HEK293T (cell line): ENCODE data around the gene DEFB124.
"Not testable (repeated sequence)": the region's sequence is repeated elsewhere in the genome, so short reads cannot be mapped to it uniquely, and the experiment has no call there.

Source experiments
- CTCF ChIA-PET: fragments of 350-600 bp; formaldehyde crosslinking; extraction: SDS; loops from one replicate; lab custom pipeline; 2021; ENCODE audit warnings: antibody characterized with exemption, inconsistent platforms; lab: Yijun Ruan, JAX
- POLR2A ChIA-PET: fragments of 350-600 bp; formaldehyde crosslinking; extraction: SDS; loops from one replicate; lab custom pipeline; 2020; ENCODE audit warnings: antibody characterized with exemption, inconsistent platforms; lab: Yijun Ruan, JAX
- DNase-seq: peaks from one replicate; pipeline ENCODE4 v3.0.0; 2012; ENCODE audit warnings: mixed read lengths; ENCODE audit errors: extremely low spot score
- ARNT ChIP-seq: fragments of 450-650 bp; IDR thresholded peaks from 2 replicates; pipeline ENCODE4 v1.6.1; 2017; ENCODE audit warnings: mild to moderate bottlenecking
- BHLHE40 ChIP-seq: fragments of 450-650 bp; IDR thresholded peaks from 2 replicates; pipeline ENCODE4 v1.6.1; 2016; ENCODE audit warnings: mild to moderate bottlenecking, moderate library complexity, borderline replicate concordance
- CTBP1 ChIP-seq: fragments of 450-650 bp; IDR thresholded peaks from 2 replicates; pipeline ENCODE4 v1.6.1; 2016; ENCODE audit warnings: borderline replicate concordance
- ELF4 ChIP-seq: fragments of 450-650 bp; IDR thresholded peaks from 2 replicates; pipeline ENCODE4 v1.6.1; 2017; ENCODE audit warnings: antibody characterized with exemption
- FOXA1 ChIP-seq: fragments of 450-650 bp; IDR thresholded peaks from 2 replicates; pipeline ENCODE4 v1.6.1; 2016; ENCODE audit warnings: mild to moderate bottlenecking
- FOXK2 ChIP-seq: fragments of 450-650 bp; IDR thresholded peaks from 2 replicates; pipeline ENCODE4 v1.6.1; 2016; ENCODE audit warnings: mild to moderate bottlenecking
- FOXM1 ChIP-seq: fragments of 450-650 bp; IDR thresholded peaks from 2 replicates; pipeline ENCODE4 v1.6.1; 2017; ENCODE audit warnings: mild to moderate bottlenecking, borderline replicate concordance
- HDGF ChIP-seq: fragments of 450-650 bp; IDR thresholded peaks from 2 replicates; pipeline ENCODE4 v1.6.1; 2017; ENCODE audit warnings: antibody characterized with exemption, borderline replicate concordance
- L3MBTL2 ChIP-seq: fragments of 450-650 bp; conservative IDR thresholded peaks from 2 replicates; pipeline ENCODE4 v1.6.1; 2016; ENCODE audit warnings: mild to moderate bottlenecking
- LEF1 ChIP-seq: fragments of 450-650 bp; IDR thresholded peaks from 2 replicates; pipeline ENCODE4 v1.6.1; 2017; ENCODE audit warnings: mild to moderate bottlenecking, borderline replicate concordance
- NFRKB ChIP-seq: fragments of 450-650 bp; IDR thresholded peaks from 2 replicates; pipeline ENCODE4 v1.6.1; 2016; ENCODE audit warnings: mild to moderate bottlenecking, moderate library complexity
- SP1 ChIP-seq: fragments of 450-650 bp; IDR thresholded peaks from 2 replicates; pipeline ENCODE4 v1.6.1; 2017
- SUZ12 ChIP-seq: fragments of 450-650 bp; IDR thresholded peaks from 2 replicates; pipeline ENCODE4 v1.6.1; 2016; ENCODE audit warnings: mild to moderate bottlenecking
- TARDBP ChIP-seq: fragments of 450-650 bp; IDR thresholded peaks from 2 replicates; pipeline ENCODE4 v1.6.1; 2016
- ZNF384 ChIP-seq: fragments of 450-650 bp; IDR thresholded peaks from 2 replicates; pipeline ENCODE4 v1.6.1; 2016
- TF ChIP-seq, protein P1 (sequence below): fragments of 450-650 bp; IDR thresholded peaks from 2 replicates; pipeline ENCODE4 v1.6.1; 2016

The DEFB124 gene, protein sequence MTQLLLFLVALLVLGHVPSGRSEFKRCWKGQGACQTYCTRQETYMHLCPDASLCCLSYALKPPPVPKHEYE

DNA sequence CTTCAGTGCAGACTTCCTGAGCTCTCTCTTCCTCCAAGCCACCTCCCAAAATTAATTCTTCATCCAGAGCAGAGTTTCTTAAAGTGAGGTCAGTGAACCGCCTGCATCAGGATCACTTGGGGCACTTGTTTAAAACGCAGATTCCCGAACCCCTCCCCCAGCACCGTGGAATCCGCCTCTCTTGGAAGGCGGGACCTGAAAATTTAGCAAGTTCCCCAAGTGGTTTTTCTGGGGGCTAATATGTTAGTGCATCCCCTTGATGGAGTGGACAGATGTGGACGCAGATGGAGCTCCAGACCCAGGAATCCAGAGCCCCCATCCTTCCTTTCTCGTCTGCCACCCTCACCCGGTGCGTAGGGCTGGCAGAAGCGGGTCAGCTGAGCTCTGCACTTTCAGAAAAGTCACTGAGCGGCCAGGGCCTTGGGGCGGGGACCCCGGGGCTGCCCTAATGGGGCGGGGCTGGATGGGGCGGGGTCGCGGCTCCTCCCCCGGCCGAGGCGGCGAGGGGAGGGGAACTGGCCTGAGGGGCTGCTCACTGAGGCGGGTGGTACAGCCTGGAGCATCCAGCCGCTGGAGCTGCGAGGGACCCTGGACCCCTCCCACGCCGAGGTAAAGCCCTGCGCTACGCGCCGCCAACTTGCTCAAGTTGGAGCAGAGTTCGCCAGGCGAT, at the start of gene DEFB124, which contains the start of gene REM1:
TSS of gene DEFB124 (minus strand) at position 370 of the 670 bp plus-strand sequence. CDS start 2,114 bp downstream, outside the sequence.
TSS of gene REM1 (plus strand) at position 531 of the 670 bp plus-strand sequence. CDS start 1,158 bp downstream, outside the sequence.
- ChIA-PET CTCF (interaction anchor here (0.6 to 0.9 kb wide), 2 partner anchors 14 to 29 kb away, joined by 3 to 4 read pairs; no protein-coding TSS in a partner anchor), POLR2A (no interaction called here)
- TF ChIP-seq CTBP1 (no peak), FOXM1 (no peak), TARDBP (no peak), SP1 (no peak), NFRKB (no peak), ELF4 (no peak), LEF1 (no peak), SUZ12 (no peak), HDGF (no peak), BHLHE40 (no peak)
- TF ChIP-seq, protein P1, sequence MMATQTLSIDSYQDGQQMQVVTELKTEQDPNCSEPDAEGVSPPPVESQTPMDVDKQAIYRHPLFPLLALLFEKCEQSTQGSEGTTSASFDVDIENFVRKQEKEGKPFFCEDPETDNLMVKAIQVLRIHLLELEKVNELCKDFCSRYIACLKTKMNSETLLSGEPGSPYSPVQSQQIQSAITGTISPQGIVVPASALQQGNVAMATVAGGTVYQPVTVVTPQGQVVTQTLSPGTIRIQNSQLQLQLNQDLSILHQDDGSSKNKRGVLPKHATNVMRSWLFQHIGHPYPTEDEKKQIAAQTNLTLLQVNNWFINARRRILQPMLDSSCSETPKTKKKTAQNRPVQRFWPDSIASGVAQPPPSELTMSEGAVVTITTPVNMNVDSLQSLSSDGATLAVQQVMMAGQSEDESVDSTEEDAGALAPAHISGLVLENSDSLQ: no peak
- DNase-seq: no peak

DNA sequence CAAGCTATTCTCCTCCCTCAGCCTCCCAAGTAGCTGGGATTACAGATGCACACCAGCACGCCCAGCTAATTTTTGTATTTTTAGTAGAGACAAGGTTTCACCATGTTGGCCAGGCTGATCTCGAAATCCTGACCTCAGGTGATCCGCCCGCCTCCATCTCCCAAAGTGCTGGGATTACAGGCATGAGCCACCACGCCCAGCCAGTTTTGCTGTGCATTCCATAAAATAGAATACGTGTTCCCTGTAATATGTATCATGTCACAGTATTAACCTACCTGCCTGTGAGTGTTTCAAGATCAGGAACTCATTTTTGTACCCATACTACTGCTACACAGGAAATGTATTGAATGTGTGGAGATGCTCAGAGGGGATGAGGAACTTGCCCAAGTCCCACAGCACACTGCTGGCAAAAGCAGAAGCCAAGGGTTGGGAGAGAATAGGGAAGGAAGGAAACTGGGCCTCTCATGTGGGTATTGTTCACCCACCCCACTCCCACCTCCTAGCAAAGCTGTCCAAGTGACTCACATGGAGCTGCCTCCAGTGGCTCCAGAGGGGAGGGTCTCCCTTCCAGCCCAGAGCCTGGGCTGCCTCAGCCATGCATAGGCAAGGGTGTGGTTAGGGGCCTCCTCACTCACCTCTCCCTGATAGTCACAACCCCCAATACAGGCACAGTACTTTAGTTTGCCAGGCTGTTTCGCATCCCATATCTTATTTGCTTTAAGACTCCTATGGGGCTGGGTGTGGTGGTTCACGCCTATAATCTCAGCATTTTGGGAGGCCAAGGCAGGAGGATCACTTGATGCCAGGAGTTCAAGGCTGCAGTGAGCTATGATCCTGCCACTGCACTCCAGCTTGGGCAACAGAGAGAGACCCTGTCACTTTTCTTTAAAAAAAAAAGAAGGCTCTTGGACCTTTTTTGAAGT, 48.7 kb upstream of the DEFB124 start:
- DNase-seq: no peak
- POLR2A ChIA-PET: no interaction called here
- TF ChIP-seq SUZ12 (no peak), HDGF (no peak), TARDBP (no peak), ZNF384 (no peak), SP1 (no peak), BHLHE40 (no peak), FOXK2 (no peak), ARNT (no peak), ELF4 (no peak), L3MBTL2 (no peak), CTBP1 (no peak), NFRKB (no peak)
- CTCF ChIA-PET: interaction anchor here (1.1 kb wide), 1 partner anchor 89 kb away, joined by 4 read pairs; no protein-coding TSS in a partner anchor

DNA sequence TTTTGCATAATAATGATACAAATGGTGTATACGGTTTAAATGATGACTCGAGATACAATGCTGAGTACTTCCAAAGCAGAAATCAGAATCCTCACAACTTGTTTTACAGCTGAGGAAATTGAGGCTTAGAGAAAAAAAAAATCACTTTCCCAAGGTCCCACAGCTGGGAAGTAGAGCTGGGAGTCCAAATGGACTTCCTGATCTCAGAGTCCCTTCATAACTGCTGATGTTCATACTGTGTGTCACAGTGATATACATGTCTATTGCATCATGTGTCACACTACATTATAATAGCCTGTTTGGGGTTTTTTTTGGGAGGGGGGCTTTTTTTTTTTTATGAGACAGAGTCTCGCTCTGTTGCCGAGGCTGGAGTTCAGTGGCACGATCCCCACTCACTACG, 47.8 kb upstream of the DEFB124 start:
- CTCF ChIA-PET: interaction anchor here (1.1 kb wide), 1 partner anchor 90 kb away, joined by 4 read pairs; no protein-coding TSS in a partner anchor
- TF ChIP-seq ARNT: no peak
- no peak for DNase-seq
- POLR2A ChIA-PET: no interaction called here

DNA sequence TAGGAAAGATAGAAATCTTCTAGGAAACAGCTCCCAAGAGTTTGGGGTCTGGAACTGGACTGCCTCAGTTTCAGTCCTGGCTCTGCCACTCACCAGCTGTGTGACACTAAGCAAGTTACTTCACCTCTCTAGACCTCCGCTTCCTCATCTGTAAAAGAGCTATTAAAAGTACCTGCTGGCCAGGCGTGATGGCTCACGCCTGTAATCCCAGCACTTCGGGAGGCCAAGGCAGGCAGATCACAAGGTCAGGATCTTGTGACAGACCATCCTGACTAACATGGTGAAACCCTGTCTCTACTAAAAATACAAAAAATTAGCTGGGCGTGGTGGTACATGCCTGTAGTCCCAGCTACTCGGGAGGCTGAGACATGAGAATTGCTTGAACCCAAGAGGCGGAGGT, 46.3 kb upstream of the DEFB124 start:
- not testable (repeated sequence) for DNase-seq
- POLR2A ChIA-PET: interaction anchor here (0.8 to 1.2 kb wide), 2 partner anchors 30 to 51 kb away, joined by 3 to 4 read pairs; no protein-coding TSS in a partner anchor
- CTCF ChIA-PET: interaction anchor here (1.3 kb wide), 1 partner anchor 18 kb away, joined by 3 read pairs; no protein-coding TSS in a partner anchor

DNA sequence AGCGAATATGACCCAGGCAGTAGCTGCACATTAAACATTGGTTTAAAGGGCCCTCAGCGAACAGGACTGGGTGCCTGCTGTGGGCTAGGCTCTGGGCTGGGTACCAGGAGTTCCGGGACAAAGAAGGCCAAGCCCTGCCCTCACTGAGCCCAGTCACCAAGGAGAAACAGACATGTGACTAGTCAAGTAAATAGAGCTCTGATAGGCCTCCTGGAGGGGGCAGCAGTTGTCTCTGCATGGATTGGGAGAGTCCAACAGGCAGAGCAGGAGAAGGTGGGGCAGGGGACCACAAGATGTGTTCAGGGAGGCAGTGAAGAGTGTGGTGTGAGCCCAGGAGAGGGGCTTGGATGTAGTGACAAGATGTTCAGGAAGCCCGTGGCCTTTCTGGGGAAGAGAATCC, 42.4 kb upstream of the DEFB124 start:
- CTCF ChIA-PET: interaction anchor here (0.5 to 1.0 kb wide), 3 partner anchors 56 to 95 kb away, joined by 3 to 4 read pairs (median 4); no protein-coding TSS in a partner anchor
- POLR2A ChIA-PET: no interaction called here
- TF ChIP-seq FOXK2: no peak
- TF ChIP-seq FOXM1: no peak
- TF ChIP-seq ZNF384: no peak
- TF ChIP-seq SP1: no peak
- no peak for TF ChIP-seq L3MBTL2
- no peak for TF ChIP-seq HDGF
- no peak for TF ChIP-seq BHLHE40
- no peak for TF ChIP-seq NFRKB
- TF ChIP-seq SUZ12: no peak
- TF ChIP-seq LEF1: no peak
- TF ChIP-seq, protein P1: no peak
- TF ChIP-seq FOXA1: no peak
- no peak for TF ChIP-seq TARDBP
- TF ChIP-seq CTBP1: no peak
- DNase-seq: peak; percentile 60

DNA sequence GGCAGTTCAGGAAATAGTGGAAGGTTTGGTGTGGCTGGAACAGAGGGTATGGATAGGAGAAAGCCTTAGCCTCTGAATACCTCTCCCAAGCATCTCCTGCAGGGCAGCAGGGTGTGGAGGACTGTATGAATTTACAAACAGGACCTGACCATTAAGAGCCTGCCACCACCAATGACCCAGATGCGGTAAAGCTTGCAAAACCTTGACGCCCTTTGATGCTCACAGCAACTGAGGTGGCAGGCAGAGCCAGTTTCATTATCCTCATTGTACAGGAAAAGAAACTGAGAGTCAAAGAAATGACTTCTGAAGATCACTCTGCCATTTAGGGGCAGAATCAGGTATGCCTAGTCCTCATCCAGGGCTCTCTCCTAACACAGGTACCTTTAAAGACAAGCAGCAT, 41.7 kb upstream of the DEFB124 start:
- DNase-seq: no peak
- POLR2A ChIA-PET: no interaction called here
- CTCF ChIA-PET: no interaction called here
- no peak for TF ChIP-seq CTBP1
- no peak for TF ChIP-seq ELF4
- TF ChIP-seq SP1: no peak
- no peak for TF ChIP-seq SUZ12
- no peak for TF ChIP-seq BHLHE40
- TF ChIP-seq FOXA1: no peak
